ENCODE measurements around the gene GUF1. TPM values are rescaled to one million over a fixed set of nuclear protein-coding genes. Genes with fewer than 3 reads are reported as not detected.

Gene GUF1
- total RNA-seq, 3 donors from 2014 or later, result 17.8 to 21.7 (median 21.4) TPM

DNA sequence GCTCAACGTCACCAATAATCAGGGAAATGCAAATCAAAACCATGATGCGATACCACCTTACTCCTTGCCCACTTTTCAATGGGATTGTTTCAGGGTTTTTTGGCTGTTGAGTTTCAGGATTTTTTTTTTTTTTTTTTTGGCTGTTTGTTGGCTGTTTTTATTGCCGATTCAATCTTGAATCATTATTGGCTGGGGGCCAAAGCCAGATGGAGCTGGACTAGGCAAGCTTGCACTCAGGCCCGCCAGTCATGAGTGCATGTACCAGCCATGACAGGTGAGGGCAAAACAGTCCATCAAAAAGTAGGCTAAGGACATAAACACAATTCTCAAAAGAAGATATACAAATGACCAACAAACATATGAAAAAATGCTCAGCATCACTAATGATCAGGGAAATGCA, 40.1 kb upstream of the GUF1 start:
- DNase-seq, result no peak
- TF ChIP-seq, protein P1, sequence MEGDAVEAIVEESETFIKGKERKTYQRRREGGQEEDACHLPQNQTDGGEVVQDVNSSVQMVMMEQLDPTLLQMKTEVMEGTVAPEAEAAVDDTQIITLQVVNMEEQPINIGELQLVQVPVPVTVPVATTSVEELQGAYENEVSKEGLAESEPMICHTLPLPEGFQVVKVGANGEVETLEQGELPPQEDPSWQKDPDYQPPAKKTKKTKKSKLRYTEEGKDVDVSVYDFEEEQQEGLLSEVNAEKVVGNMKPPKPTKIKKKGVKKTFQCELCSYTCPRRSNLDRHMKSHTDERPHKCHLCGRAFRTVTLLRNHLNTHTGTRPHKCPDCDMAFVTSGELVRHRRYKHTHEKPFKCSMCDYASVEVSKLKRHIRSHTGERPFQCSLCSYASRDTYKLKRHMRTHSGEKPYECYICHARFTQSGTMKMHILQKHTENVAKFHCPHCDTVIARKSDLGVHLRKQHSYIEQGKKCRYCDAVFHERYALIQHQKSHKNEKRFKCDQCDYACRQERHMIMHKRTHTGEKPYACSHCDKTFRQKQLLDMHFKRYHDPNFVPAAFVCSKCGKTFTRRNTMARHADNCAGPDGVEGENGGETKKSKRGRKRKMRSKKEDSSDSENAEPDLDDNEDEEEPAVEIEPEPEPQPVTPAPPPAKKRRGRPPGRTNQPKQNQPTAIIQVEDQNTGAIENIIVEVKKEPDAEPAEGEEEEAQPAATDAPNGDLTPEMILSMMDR (IDR thresholded peaks at IDR 0.05), result no peak
- no peak for ATAC-seq
- intact Hi-C loops (cut with DNase I, micrococcal nuclease), result no loop called here
- H3K36me3 ChIP-seq (ENCODE audit: low read depth), result no peaks in the 10 kb centered on the region
- no peaks in the 10 kb centered on the region for H3K4me1 ChIP-seq (ENCODE audit: low read depth)
- H3K4me3 ChIP-seq, result no peak overlapping the region
- H3K9me3 ChIP-seq, result no peaks in the 10 kb centered on the region

DNA sequence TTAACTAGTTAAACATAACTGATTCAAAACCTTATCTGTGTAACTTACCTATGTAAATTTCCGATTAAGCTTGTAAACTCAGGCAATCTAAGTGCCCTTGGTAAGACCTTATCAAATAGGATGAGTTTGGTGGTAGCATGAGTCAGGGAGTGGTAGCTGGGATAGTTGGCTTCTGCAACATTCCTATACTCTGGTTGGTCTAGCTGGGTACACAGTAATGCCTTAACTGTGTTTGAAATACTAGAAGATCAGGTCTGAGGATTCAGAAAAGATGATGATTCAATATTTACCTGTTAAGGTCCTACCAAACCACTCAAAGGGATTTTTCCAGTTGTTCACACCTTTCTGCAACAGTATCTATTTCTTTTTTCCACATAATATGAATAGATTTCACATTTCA, 32.1 kb upstream of the GUF1 start:
- H3K4me3 ChIP-seq, result no peak overlapping the region
- intact Hi-C loops (cut with DNase I, micrococcal nuclease), result no loop called here
- DNase-seq (no peak), ATAC-seq (no peak)
- no peaks in the 10 kb centered on the region for H3K4me1 ChIP-seq (ENCODE audit: low read depth)
- H3K9me3 ChIP-seq, result peaks cover 11% of the 10 kb centered on the region
- TF ChIP-seq, protein P1 (IDR thresholded peaks at IDR 0.05), result no peak
- H3K36me3 ChIP-seq (ENCODE audit: low read depth), result no peaks in the 10 kb centered on the region

DNA sequence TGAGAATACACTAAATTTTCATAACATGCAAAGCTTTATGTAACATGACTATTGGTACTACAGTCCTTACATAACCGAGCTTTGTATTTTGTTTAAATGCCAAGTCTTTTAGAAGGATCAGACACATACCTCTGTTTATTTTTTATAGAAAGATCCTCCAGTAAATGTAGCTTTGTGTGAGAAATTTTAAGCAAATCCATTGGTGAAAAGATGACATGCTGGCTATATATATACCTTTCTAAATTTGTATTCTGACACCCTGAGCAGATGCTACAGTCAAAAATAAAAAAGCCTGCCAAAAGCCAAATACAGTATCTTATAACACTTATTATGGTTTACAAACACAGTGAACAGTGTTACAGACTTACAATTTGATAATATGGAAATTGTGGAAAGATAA, 26.8 kb upstream of the GUF1 start, which contains the start of gene YIPF7:
YIPF7 (minus strand) TSS at position 201 of the 400 bp plus-strand sequence. CDS start 1,525 bp downstream, outside the sequence.
- H3K4me1 ChIP-seq (ENCODE audit: low read depth), result no peaks in the 10 kb centered on the region
- H3K4me3 ChIP-seq, result no peak within 1 kb of the TSS
- no peak for DNase-seq
- no peak for ATAC-seq
- H3K9me3 ChIP-seq, result no peaks in the 10 kb centered on the region
- TF ChIP-seq, protein P1 (IDR thresholded peaks at IDR 0.05), result no peak
- no peaks in the 10 kb centered on the region for H3K36me3 ChIP-seq (ENCODE audit: low read depth)
- intact Hi-C loops (cut with DNase I, micrococcal nuclease), result no loop called here

DNA sequence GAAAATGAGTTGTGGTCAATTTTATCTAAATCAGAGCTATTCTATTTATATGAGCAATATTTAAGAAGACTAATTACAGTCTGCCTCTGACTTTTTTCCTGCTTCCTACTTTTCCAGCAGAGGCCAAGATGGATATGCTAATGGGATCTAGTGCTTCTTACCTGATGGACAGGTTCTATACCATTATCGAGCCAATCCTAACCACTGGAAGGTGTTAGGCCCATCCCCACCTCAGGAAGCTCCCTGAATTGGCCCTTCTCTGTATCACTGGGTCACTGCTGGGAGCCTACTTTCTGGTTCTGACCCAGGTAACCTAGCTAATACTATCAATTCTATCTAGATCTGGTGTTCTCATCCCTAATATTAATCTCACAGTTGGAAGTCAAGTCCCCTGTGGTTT, 26.2 kb upstream of the GUF1 start:
- H3K4me3 ChIP-seq, result no peak overlapping the region
- ATAC-seq (no peak), DNase-seq (no peak)
- no peaks in the 10 kb centered on the region for H3K4me1 ChIP-seq (ENCODE audit: low read depth)
- H3K9me3 ChIP-seq, result no peaks in the 10 kb centered on the region
- H3K36me3 ChIP-seq (ENCODE audit: low read depth), result no peaks in the 10 kb centered on the region
- intact Hi-C loops (cut with DNase I, micrococcal nuclease), result no loop called here
- TF ChIP-seq, protein P1 (IDR thresholded peaks at IDR 0.05), result no peak

DNA sequence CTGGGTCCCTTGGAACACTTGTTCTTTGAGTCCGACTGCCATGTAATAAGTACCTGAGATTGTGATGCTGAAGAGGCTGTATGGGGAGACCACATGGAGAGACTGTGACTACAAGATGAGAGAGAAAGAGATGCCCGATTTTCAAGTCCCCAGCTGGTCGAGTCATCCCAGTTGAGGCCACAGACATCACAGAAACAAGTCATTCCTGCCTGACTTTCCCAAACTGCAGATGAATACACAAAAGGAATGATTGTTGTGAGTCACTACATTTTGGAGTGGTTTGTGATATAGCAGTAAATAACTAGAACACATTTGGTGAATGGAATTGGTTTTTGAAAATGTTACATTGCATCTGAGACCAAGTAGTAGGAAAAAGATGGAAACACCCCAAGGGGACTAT, 17.8 kb upstream of the GUF1 start:
- intact Hi-C loops (cut with DNase I, micrococcal nuclease), result no loop called here
- no peaks in the 10 kb centered on the region for H3K36me3 ChIP-seq (ENCODE audit: low read depth)
- no peak overlapping the region for H3K4me3 ChIP-seq
- TF ChIP-seq, protein P1 (IDR thresholded peaks at IDR 0.05), result no peak
- ATAC-seq, result no peak
- no peak for DNase-seq
- H3K9me3 ChIP-seq, result no peaks in the 10 kb centered on the region
- H3K4me1 ChIP-seq (ENCODE audit: low read depth), result no peaks in the 10 kb centered on the region

Measured in mucosa of descending colon (tissue), 3 donors.